ENCODE results near the gene CDC20.

DNA sequence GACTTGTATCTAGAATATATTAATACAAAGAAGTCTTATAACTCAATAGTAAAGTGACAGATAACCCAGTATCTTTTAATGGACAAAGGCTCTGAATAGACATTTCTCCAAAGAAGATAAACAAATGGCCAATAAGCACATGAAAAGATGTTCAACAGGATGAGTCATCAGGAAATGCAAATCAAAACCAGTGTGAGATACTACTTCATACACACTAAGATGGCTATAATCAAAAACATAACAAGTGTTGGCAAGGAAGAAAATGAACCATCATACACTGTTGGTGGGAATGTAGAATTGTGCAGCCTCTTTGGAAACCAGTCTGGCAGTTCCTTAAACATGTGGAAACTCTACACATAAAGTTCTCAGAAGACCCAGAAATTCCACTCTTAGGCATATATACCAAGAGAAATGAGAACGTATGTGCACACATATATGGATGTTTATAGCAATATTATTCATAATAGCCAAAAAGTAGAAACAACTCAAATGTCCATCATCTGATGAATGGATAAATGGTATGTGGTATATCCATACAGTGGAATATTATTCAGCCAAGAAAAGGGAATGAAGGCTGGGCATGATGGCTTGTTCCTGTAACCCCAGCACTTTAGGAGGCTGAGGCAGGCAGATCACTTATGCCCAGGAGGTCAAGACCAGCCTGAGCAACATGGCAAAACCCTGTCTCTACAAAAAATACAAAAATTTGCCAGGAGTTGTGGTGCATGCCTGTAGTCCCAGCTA, 31.1 kb upstream of the CDC20 start:
- TF ChIP-seq CEBPB (IDR thresholded peaks at IDR 0.05; ENCODE audit: low read depth) = no peak
- TF ChIP-seq POLR2AphosphoS5 (IDR thresholded peaks at IDR 0.05; ENCODE audit: low read depth, low read length) = no peak

Measured in HCT116 (cell line).